ENCODE results near the gene MUC12. TPM values are rescaled to one million over a fixed set of nuclear protein-coding genes. Genes with fewer than 3 reads are reported as not detected.

MUC12 gene
- total RNA-seq, 2 donors from 2014 or later, result not detected

DNA sequence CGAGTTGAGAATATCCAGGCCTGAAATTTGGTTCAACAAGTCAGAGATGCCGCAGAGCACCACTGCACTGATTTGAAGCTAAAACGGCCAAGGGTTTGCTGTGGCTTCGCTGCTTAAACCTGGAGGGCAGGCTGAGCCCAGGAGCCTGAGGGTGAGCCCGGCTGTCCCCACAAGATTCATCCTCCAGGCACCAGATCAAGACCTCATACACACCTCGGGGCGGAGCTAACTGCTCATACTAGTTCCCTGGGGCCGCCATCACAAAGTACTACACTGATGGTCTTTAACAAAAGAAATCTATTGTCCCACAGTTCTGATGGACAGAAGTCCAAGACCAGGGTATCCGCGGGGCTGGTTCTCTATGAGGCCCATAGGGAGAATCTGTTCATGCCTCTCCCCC is 99.0 kb downstream of the MUC12 start:
- Mint-ChIP-seq H3K27ac (no peak overlapping the region), H3K27me3 (peaks cover 24 to 37% of the 10 kb centered on the region in 2 donors), H3K36me3 (no peaks in the 10 kb centered on the region), H3K4me1 (ENCODE audit: low read depth in 2 of 2) (no peaks in the 10 kb centered on the region), H3K9me3 (no peaks in the 10 kb centered on the region), H3K4me3 (no peak overlapping the region)
- DNase-seq (ENCODE audit: low spot score), result no peak
- no peak for ATAC-seq

Other genes with a start within 250 kb of the MUC12 start
- not detected for gene EPO, start 249.1 kb upstream of the MUC12 start, total RNA-seq
- gene ZAN, start 236.0 kb upstream of the MUC12 start, total RNA-seq, result not detected
- gene EPHB4, start 142.0 kb upstream of the MUC12 start, total RNA-seq, result 1 to 10 TPM; 1.2 to 3.0 TPM
- 10 to 100 TPM; 32.7 to 38.7 TPM for gene SLC12A9, start 116.9 kb upstream of the MUC12 start, total RNA-seq
- gene TRIP6, start 102.2 kb upstream of the MUC12 start, total RNA-seq, result 1 to 10 TPM; 2.7 to 7.4 TPM
- 100 to 1,000 TPM; 212 to 391 TPM for gene SRRT, start 94.5 kb upstream of the MUC12 start, total RNA-seq
- gene UFSP1, start 79.8 kb upstream of the MUC12 start, total RNA-seq, result 1 to 10 TPM; 1.8 to 6.0 TPM
- under 1 TPM; 0.64 to 0.73 TPM for gene ACHE, start 73.7 kb upstream of the MUC12 start, total RNA-seq
- not detected for gene MUC3A, start 20.0 kb upstream of the MUC12 start, total RNA-seq
- gene MUC17, start 50.5 kb downstream of the MUC12 start, total RNA-seq, result not detected
- 10 to 100 TPM; 54.8 to 73.7 TPM for gene TRIM56, start 115.9 kb downstream of the MUC12 start, total RNA-seq
- not detected for gene SERPINE1, start 157.5 kb downstream of the MUC12 start, total RNA-seq
- 10 to 100 TPM; 30.9 to 39.4 TPM for gene AP1S1, start 184.9 kb downstream of the MUC12 start, total RNA-seq
- gene VGF, start 196.0 kb downstream of the MUC12 start, total RNA-seq, result under 1 TPM in 1 of 2 donors, not detected in 1; 0.31 TPM
- not detected for gene NAT16, start 210.7 kb downstream of the MUC12 start, total RNA-seq
- not detected for gene MOGAT3, start 231.5 kb downstream of the MUC12 start, total RNA-seq
- 10 to 100 TPM; 66.2 to 72.3 TPM for gene PLOD3, start 248.0 kb downstream of the MUC12 start, total RNA-seq
- gene ZNHIT1, start 248.6 kb downstream of the MUC12 start, total RNA-seq, result 10 to 100 TPM; 57.6 to 57.8 TPM

Measured in natural killer cell treated with Interleukin-12 subunit alpha and Interleukin-12 subunit beta and Interleukin-15 and Interleukin-18, amount 100 ng/mL, for 72 hours (primary cell).